Measurements from ENCODE around the gene TF. TPM values are rescaled to one million over a fixed set of nuclear protein-coding genes. Genes with fewer than 3 reads are reported as not detected.

The TF gene
- total RNA-seq, 4 donors from 2014 or later = 17.0 to 111 (median 31.9) TPM

DNA sequence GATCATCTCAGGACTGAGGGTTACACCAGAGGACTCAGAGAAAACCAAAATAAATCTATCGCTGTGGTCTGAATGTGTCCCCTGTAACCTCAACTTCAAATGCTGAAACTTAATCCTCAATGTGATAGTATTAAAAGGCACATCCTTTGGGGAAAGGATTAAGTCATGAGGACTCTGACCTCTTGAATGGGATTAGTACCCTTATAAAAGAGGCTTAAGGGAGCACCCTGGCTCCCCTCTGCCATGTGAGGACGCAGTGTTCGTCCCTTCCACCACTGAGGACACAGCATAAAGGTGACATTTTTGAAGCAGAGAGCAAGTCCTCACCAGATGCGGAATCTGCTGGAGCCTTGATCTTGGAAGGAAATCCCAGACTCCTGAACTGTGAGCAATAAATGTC is 98.9 kb downstream of the TF start:
- TF ChIP-seq, protein P1, sequence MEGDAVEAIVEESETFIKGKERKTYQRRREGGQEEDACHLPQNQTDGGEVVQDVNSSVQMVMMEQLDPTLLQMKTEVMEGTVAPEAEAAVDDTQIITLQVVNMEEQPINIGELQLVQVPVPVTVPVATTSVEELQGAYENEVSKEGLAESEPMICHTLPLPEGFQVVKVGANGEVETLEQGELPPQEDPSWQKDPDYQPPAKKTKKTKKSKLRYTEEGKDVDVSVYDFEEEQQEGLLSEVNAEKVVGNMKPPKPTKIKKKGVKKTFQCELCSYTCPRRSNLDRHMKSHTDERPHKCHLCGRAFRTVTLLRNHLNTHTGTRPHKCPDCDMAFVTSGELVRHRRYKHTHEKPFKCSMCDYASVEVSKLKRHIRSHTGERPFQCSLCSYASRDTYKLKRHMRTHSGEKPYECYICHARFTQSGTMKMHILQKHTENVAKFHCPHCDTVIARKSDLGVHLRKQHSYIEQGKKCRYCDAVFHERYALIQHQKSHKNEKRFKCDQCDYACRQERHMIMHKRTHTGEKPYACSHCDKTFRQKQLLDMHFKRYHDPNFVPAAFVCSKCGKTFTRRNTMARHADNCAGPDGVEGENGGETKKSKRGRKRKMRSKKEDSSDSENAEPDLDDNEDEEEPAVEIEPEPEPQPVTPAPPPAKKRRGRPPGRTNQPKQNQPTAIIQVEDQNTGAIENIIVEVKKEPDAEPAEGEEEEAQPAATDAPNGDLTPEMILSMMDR (IDR thresholded peaks at IDR 0.05) = no peak
- ATAC-seq (ENCODE audit: low FRiP score) (no peak), DNase-seq (ENCODE audit: low spot score) (no peak)

Small RNAs within 50 kb of the gene (small RNA-seq; reads per million reads assigned to genes)
- not detected for gene RNA5SP140

Other genes with a start within 250 kb of the TF start
- 100 to 1,000 TPM; 103 to 290 (median 213) TPM for gene CDV3, start 172.7 kb upstream of the TF start, total RNA-seq
- gene TOPBP1, start 84.5 kb upstream of the TF start, total RNA-seq = 10 to 100 TPM; 20.7 to 42.2 (median 28.7) TPM
- 10 to 100 TPM; 19.2 to 47.2 (median 36.3) TPM for gene SRPRB, start 59.4 kb downstream of the TF start, total RNA-seq
- gene RAB6B, start 149.5 kb downstream of the TF start, total RNA-seq = 10 to 100 TPM in 1 of 4 donors, 1 to 10 TPM in 3; 1.7 to 16.4 (median 3.4) TPM

Measured in omental fat pad (tissue), 4 donors.